ENCODE measurements around the gene BMPR1B.

BMPR1B gene

GRCh38 chr4:95004912-95005311 lies 247.2 kb downstream of the BMPR1B start:
- Histone ChIP-seq H3K9me3 (ENCODE audit: severe bottlenecking) (no peaks in the 10 kb centered on the region), H3K27me3 (ENCODE audit: insufficient read depth, low read depth, severe bottlenecking) (no peaks in the 10 kb centered on the region), H3K4me3 (ENCODE audit: low read depth, low read length) (no peak overlapping the region), H3K27ac (no peak overlapping the region), H3K36me3 (no peaks in the 10 kb centered on the region)
- TF ChIP-seq, protein P1, sequence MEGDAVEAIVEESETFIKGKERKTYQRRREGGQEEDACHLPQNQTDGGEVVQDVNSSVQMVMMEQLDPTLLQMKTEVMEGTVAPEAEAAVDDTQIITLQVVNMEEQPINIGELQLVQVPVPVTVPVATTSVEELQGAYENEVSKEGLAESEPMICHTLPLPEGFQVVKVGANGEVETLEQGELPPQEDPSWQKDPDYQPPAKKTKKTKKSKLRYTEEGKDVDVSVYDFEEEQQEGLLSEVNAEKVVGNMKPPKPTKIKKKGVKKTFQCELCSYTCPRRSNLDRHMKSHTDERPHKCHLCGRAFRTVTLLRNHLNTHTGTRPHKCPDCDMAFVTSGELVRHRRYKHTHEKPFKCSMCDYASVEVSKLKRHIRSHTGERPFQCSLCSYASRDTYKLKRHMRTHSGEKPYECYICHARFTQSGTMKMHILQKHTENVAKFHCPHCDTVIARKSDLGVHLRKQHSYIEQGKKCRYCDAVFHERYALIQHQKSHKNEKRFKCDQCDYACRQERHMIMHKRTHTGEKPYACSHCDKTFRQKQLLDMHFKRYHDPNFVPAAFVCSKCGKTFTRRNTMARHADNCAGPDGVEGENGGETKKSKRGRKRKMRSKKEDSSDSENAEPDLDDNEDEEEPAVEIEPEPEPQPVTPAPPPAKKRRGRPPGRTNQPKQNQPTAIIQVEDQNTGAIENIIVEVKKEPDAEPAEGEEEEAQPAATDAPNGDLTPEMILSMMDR (IDR thresholded peaks at IDR 0.05; ENCODE audit: low read depth, low read length) = no peak
- no peak for DNase-seq

- Histone ChIP-seq H3K4me3 (ENCODE audit: low read depth, low read length) (no peak overlapping the region), H3K9me3 (ENCODE audit: severe bottlenecking) (no peaks in the 10 kb centered on the region), H3K27me3 (ENCODE audit: insufficient read depth, low read depth, severe bottlenecking) (no peaks in the 10 kb centered on the region), H3K27ac (no peak overlapping the region), H3K36me3 (no peaks in the 10 kb centered on the region)
- DNase-seq = no peak
- TF ChIP-seq, protein P1 (IDR thresholded peaks at IDR 0.05; ENCODE audit: low read depth, low read length) = no peak
These were observed 250.2 kb downstream of the BMPR1B start for GRCh38 chr4:95007998-95008397.

GRCh38 chr4:95013236-95013635 lies 255.5 kb downstream of the BMPR1B start:
- Histone ChIP-seq H3K27ac (no peak overlapping the region), H3K36me3 (no peaks in the 10 kb centered on the region), H3K27me3 (ENCODE audit: insufficient read depth, low read depth, severe bottlenecking) (no peaks in the 10 kb centered on the region), H3K4me3 (ENCODE audit: low read depth, low read length) (no peak overlapping the region), H3K9me3 (ENCODE audit: severe bottlenecking) (no peaks in the 10 kb centered on the region)
- TF ChIP-seq, protein P1 (IDR thresholded peaks at IDR 0.05; ENCODE audit: low read depth, low read length) = no peak
- no peak for DNase-seq

- TF ChIP-seq, protein P1 (IDR thresholded peaks at IDR 0.05; ENCODE audit: low read depth, low read length) = no peak
- H3K27me3 ChIP-seq (ENCODE audit: insufficient read depth, low read depth, severe bottlenecking) = no peaks in the 10 kb centered on the region
- H3K9me3 ChIP-seq (ENCODE audit: severe bottlenecking) = no peaks in the 10 kb centered on the region
- H3K4me3 ChIP-seq (ENCODE audit: low read depth, low read length) = no peak overlapping the region
- no peak overlapping the region for H3K27ac ChIP-seq
- no peak for DNase-seq
- H3K36me3 ChIP-seq = no peaks in the 10 kb centered on the region
These were observed 256.3 kb downstream of the BMPR1B start for GRCh38 chr4:95014068-95014467.

DNA sequence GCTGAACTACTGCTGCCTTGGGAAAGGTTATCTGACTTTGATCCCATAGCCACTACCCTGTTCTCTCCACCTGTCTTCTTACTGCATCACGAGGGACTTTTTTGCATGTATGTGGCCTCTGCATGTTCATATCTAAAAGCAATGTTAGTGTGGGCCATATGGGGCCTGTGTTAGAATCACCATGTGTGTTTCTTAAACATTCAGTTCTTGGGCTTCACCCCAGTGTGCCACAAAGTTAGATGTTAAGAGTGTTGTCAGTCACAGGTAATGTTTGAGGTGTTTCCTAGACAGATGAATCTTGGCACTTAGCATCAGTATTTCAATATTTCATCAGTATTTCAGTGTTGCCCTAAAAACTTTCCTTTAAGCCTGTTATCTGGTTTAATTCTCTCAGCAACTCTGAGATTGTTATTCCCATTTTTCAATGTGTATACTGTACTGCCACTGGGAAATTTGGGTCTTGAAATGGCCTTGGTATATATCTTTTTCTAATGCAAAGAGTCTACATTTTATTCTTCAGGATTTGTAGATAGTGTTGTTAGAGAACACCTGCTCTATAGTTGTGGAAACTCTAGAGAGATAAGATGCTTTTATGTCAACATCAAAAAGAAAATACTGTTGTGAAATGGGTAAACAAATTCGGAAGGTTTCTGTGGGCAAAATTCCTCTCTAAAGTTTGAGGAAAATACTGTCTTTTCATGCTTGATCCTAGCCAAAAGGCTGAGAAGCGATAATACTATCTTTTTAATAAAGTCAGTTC lies 259.7 kb downstream of the BMPR1B start:
- no peak for DNase-seq
- Histone ChIP-seq H3K9me3 (ENCODE audit: severe bottlenecking) (no peaks in the 10 kb centered on the region), H3K36me3 (no peaks in the 10 kb centered on the region), H3K4me3 (ENCODE audit: low read depth, low read length) (no peak overlapping the region), H3K27ac (no peak overlapping the region), H3K27me3 (ENCODE audit: insufficient read depth, low read depth, severe bottlenecking) (no peaks in the 10 kb centered on the region)
- TF ChIP-seq, protein P1 (IDR thresholded peaks at IDR 0.05; ENCODE audit: low read depth, low read length) = no peak

DNA sequence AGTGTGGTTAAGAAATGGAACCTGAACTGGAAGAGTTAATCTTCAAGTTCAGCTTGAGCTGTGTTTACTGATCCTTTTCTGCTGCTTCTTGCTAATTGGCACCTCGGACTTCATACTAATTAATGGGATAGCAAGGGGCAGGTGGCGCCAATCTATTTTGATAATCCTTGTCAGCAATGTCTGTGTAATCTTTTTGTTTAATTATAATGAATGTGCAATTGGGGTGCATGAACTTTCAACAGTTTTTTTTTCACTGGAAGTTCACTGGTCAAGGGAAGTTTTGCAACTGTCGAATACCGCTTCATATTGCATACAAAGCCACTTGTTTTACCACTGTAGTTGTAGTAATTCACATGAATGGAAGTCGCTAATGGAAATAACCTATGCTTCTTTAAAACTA lies 261.0 kb downstream of the BMPR1B start:
- Histone ChIP-seq H3K9me3 (ENCODE audit: severe bottlenecking) (no peaks in the 10 kb centered on the region), H3K36me3 (no peaks in the 10 kb centered on the region), H3K27ac (no peak overlapping the region), H3K4me3 (ENCODE audit: low read depth, low read length) (no peak overlapping the region), H3K27me3 (ENCODE audit: insufficient read depth, low read depth, severe bottlenecking) (no peaks in the 10 kb centered on the region)
- TF ChIP-seq, protein P1 (IDR thresholded peaks at IDR 0.05; ENCODE audit: low read depth, low read length) = no peak
- peak; percentile 36 for DNase-seq

Data from WERI-Rb-1 (cell line).